SW 1271 (cell line): Measurements from ENCODE around the gene KHK.
A peak's percentile ranks its signal among the peaks of the same experiment; 100 is the strongest.
"Not testable (repeated sequence)": the region's sequence is repeated elsewhere in the genome, so short reads cannot be mapped to it uniquely, and the experiment has no call there.

ENCODE experiments used
- DNase-seq, 2 experiments: peaks; one replicate each; lab custom pipeline; 2025; lab: John Stamatoyannopoulos, UW

The KHK gene

DNA sequence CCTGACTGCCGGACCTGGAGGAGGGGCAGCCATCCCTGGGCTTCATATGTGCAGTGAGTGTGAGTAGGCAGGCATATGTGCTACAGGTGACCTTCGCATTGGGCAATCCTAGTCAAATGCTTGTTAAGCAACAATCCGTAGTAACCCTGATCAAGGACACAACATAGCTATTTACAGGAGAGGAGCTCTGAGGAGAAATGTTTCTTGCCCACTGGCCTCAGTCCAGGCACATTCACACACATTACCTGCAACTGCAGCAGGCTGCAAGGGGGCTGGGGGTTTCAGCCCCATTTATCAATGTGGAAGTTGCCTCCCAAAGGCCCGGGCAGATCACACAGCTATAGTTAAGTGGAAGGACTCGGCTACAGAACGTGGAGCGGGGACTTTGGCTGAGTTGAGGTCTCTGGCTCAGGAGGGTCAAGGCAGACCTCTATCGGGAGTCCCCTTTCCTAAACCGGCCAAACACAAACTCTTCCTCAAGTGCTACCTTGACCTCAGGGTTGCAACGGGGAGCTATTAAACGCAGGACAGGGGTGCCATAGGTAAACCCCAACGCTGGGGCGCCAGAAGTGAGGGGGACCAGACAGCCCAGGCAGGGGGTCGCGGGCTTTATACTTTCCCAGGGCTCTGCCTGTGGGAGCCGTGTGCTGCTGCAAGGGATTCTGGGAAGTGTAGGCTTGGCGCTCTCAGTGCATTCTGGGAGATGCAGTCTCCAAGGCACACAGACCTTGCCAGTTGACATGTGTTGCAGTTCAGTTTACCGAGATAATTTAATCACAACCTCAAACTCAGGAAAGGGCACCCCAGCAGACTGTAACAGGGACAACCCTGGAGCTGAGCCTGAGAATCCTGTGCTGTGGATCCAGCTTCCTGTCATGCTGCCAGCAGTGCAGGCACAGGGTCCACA, 9.4 kb downstream of the KHK start:
- DNase-seq: peak in 1 of 2 experiments; percentile 37

DNA sequence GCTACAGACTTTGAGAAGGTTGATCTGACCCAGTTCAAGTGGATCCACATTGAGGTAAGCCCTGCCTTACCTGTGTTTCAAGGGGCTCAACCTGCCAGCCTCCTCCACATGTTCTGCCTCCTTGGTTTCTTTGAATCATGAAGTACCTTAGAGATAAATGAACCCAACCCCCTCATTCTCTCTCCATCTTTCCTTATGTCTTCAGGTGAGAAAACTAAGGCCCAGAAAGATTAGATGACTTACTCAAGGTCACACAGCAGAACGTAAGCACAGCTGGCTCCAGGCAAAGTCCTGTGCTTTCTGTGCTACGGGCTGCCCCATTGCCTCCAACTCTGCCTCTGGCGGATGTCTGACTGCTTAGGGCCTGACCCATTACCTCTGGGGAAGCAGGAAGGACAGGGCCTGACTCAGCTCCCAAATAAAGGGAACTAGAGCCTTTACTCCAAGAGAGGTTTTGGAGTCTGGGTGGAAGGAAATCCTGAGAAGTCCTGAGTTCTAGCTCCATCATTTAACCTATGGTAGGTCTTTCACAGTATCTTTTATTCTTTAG, 10.3 kb downstream of the KHK start:
- no peak for DNase-seq

- DNase-seq: no peak
Measured at GRCh38 chr2:27097341-27097740, 10.8 kb downstream of the KHK start.

DNA sequence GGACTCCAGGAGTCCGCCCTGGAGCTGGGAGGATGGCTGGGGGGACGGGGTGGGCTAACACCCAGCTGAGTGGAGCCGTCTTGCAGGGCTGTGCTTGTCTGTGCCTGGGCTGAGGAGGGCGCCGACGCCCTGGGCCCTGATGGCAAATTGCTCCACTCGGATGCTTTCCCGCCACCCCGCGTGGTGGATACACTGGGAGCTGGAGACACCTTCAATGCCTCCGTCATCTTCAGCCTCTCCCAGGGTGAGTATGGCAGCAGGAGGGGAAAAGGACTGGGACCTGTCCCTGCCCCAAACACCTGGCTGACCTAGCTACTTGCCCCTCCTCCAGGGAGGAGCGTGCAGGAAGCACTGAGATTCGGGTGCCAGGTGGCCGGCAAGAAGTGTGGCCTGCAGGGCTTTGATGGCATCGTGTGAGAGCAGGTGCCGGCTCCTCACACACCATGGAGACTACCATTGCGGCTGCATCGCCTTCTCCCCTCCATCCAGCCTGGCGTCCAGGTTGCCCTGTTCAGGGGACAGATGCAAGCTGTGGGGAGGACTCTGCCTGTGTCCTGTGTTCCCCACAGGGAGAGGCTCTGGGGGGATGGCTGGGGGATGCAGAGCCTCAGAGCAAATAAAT, 12.9 kb downstream of the KHK start:
- DNase-seq: no peak

- no peak for DNase-seq
Measured at GRCh38 chr2:27100036-27100435, 13.5 kb downstream of the KHK start.

GRCh38 chr2:27102329-27102728, 15.8 kb downstream of the KHK start:
- DNase-seq: no peak

- DNase-seq: no peak
Measured at GRCh38 chr2:27105981-27106380, 19.4 kb downstream of the KHK start.

DNA sequence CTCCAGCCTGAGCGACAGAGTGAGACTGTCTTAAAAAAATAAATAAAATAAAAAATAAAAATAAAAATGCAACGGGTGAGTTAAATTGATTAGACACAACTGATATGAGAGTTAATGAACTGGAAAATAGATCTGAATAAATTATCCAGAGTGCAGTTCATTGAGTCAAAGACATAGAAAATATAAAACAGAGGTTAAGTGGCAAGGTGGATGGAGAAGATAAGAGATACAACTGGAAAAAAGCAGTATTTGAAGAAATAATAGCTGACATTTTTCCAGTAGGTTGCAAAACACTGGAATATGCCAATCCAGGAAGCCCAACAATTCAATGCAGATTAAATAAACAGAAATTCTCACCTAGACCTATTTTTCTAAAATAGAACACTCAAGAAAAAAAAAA, 21.6 kb downstream of the KHK start:
- no peak for DNase-seq

GRCh38 chr2:27109083-27109482, 22.5 kb downstream of the KHK start:
- DNase-seq: no peak

DNA sequence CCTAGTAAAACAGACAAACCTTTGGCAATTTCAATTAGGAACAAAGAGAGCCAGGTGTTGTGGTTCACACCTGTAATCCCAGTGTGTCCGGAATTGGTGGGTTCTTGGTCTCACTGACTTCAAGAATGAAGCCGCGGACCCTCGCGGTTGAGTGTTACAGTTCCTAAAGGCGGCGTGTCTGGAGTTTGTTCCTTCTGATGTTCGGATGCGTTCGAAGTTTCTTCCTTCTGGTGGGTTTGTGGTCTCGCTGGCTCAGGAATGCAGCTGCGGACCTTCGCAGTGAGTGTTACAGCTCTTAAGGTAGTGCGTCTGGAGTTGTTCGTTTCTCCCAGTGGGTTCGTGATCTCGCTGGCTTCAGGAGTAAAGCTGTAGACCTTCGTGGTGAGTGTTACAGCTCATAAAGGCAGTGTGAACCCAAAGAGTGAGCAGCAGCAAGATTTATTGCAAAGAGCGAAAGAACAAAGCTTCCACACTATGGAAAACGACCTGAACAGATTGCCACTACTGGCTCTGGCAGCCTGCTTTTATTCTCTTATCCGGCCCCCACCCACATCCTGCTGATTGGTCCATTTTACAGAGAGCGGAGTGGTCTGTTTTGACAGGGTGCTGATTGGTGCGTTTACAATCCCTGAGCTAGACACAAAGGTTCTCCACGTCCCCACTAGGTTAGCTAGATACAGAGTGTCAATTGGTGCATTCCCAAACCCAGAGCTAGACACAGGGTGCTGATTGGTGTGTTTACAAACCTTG, 24.2 kb downstream of the KHK start:
- not testable (repeated sequence) for DNase-seq

- DNase-seq: not testable (repeated sequence)
Measured at GRCh38 chr2:27111392-27112078, 25.0 kb downstream of the KHK start.

DNA sequence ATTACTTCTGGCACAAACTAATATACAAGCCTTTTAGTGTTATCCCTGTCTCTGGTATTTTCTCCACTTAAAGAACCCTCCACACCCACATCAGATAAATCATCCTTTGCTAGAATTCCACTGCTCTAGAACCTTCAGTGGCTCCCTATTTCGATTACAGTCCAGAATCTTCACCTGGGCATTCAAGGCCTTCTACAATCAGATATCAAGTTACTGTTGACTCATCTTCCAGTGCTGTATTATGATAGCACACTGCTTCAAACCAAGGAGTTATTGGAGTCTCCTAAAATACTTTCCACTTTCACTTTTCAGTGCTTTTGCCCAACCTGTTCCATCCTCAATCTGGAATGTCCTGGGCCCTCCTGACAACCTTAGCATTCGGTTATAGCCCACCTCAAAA, 28.9 kb downstream of the KHK start:
- no peak for DNase-seq

GRCh38 chr2:27117995-27118524, 31.5 kb downstream of the KHK start:
- DNase-seq: no peak

DNA sequence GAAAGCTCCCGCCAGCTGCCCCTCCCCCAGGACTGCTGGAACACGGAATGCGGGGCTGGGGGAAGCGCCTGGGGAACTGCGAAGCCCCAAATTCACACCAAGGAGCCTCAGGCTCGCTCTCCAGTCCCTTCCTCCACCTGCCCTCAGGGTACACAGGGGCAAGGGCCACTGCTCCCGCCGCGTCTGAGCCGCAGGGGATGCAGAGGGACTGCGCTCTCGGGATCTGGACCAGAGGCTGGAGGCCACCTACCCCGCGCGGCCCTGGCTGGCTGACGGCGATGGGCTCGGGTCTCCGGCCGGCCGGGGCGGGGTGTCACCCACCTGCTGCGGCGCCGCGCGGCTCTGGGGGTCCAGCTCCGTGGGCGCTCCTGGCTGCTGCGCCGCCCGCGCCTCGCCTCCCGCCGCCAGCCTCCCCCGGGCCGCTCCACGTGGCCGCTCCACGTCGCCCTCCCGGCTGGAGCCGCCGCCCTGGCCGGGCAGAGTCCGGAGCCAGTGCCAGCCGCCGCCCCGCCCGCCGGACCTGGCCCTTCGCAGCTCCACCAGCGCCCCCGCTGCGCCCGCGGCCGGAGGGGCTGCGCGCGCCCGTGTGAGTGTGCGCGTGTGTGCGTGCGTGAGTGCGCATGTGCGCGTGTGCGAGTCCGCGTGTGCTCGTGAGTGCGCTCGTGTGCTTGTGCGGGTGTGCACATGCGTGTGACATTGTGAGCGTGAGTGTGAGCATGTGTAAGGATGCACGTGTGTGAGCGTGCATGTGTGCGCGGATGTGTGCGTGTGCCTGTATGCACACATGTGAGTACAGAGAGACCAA, 32.2 kb downstream of the KHK start, which contains the start of gene CGREF1:
CGREF1 (minus strand) TSS at position 604 of the 805 bp plus-strand sequence. CDS start 14,762 bp downstream, outside the sequence.
- DNase-seq: no peak

- not testable (repeated sequence) for DNase-seq
Measured at GRCh38 chr2:27119330-27119670, 32.7 kb downstream of the KHK start.

DNA sequence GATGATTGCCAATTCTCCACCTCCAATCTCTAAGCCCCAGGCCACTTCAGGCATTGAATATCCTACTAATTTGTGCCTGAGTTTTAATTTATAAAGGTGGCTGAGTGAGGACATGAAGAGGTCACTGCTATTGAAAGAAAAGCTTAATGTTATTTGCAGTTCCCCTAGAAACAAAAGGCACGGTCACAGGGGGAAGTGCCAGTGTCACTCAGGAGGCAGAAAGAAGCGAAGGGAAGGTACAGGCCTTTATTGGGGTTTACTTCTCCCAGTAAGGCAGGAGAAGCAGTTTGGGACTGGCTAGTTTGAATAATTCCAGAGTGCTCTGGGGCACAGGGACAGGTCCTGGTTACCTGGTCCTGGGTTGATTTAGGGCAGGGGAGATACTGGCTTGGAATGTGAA, 35.3 kb downstream of the KHK start:
- no peak for DNase-seq

- DNase-seq: no peak
Measured at GRCh38 chr2:27122791-27123190, 36.2 kb downstream of the KHK start.

DNA sequence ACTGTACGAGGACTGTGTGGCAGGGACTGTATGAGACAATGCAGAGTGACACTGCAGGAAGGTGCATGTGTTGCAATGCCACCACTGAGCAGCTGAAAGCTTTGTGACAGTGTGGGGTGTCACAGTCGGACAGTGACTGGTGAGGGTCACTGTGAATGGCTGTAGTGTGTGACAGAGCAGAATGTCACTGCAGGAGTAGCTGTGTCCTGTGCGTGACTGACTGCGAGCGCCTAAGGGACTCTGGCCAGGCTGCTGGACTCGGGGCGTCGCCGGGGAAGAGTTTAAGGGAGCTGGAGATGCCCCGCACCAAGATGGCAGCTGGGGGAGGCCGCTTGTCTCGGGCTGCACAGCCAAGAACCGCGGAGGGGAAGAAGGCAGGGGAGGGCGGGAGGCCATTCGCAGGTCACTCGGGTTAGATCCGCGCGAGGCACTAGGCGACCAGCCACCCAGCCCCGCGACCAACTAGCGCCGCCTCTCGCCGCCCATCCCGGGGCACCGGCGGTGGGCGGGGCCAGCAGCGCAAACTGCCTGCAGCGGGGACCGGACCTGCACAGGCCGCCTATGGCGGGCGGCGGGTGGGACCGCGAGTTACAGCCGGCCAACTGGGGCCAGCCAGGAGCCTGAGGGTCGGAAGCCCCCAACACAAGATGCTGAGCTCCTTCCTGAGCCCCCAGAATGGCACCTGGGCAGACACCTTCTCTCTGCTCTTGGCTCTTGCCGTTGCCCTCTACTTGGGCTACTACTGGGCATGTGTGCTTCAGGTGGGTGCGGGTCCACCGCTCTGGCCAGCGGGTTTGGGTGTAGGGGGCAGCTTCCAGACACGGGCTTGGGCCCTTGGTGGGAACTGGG, 37.0 kb downstream of the KHK start, which contains the start of gene ABHD1:
ABHD1 (plus strand) TSS at position 514 of the 849 bp plus-strand sequence; CDS start at position 648, 134 bp downstream.
- no peak for DNase-seq

- no peak for DNase-seq
Measured at GRCh38 chr2:27125104-27125503, 38.5 kb downstream of the KHK start.
